ENCODE measurements around the gene ST7.

Gene ST7

GRCh38 chr7:117143066-117143465 is 189.8 kb downstream of the ST7 start:
- H3K4me3 ChIP-seq (ENCODE audit: low read depth, low read length): no peak overlapping the region
- DNase-seq (ENCODE audit: low read depth): no peak
- no peak for TF ChIP-seq MAX (IDR thresholded peaks at IDR 0.05; ENCODE audit: low read depth, low read length)

- TF ChIP-seq, protein P1, sequence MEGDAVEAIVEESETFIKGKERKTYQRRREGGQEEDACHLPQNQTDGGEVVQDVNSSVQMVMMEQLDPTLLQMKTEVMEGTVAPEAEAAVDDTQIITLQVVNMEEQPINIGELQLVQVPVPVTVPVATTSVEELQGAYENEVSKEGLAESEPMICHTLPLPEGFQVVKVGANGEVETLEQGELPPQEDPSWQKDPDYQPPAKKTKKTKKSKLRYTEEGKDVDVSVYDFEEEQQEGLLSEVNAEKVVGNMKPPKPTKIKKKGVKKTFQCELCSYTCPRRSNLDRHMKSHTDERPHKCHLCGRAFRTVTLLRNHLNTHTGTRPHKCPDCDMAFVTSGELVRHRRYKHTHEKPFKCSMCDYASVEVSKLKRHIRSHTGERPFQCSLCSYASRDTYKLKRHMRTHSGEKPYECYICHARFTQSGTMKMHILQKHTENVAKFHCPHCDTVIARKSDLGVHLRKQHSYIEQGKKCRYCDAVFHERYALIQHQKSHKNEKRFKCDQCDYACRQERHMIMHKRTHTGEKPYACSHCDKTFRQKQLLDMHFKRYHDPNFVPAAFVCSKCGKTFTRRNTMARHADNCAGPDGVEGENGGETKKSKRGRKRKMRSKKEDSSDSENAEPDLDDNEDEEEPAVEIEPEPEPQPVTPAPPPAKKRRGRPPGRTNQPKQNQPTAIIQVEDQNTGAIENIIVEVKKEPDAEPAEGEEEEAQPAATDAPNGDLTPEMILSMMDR (IDR thresholded peaks at IDR 0.05; ENCODE audit: low read depth, low read length): no peak
- no peak for TF ChIP-seq MYC (IDR thresholded peaks at IDR 0.05; ENCODE audit: low read depth, low read length)
- H3K4me3 ChIP-seq (ENCODE audit: low read depth, low read length): no peak overlapping the region
- no peak for DNase-seq (ENCODE audit: low read depth)
Measured at GRCh38 chr7:117143580-117143979, 190.3 kb downstream of the ST7 start.

- H3K4me3 ChIP-seq (ENCODE audit: low read depth, low read length): no peak overlapping the region
- TF ChIP-seq MAX (IDR thresholded peaks at IDR 0.05; ENCODE audit: low read depth, low read length): no peak
- TF ChIP-seq MYC (IDR thresholded peaks at IDR 0.05; ENCODE audit: low read depth, low read length): no peak
- no peak for TF ChIP-seq POLR2A (IDR thresholded peaks at IDR 0.05; ENCODE audit: extremely low read depth, insufficient read length)
- TF ChIP-seq, protein P1 (IDR thresholded peaks at IDR 0.05; ENCODE audit: low read depth, low read length): no peak
- DNase-seq (ENCODE audit: low read depth): no peak
Measured at GRCh38 chr7:117145333-117145732, 192.0 kb downstream of the ST7 start.

GRCh38 chr7:117146059-117146458 is 192.8 kb downstream of the ST7 start:
- H3K4me3 ChIP-seq (ENCODE audit: low read depth, low read length): no peak overlapping the region
- TF ChIP-seq POLR2A (IDR thresholded peaks at IDR 0.05; ENCODE audit: extremely low read depth, insufficient read length) (no peak), MAX (IDR thresholded peaks at IDR 0.05; ENCODE audit: low read depth, low read length) (no peak), MYC (IDR thresholded peaks at IDR 0.05; ENCODE audit: low read depth, low read length) (no peak)
- TF ChIP-seq, protein P1 (IDR thresholded peaks at IDR 0.05; ENCODE audit: low read depth, low read length): no peak
- DNase-seq (ENCODE audit: low read depth): peak; percentile 21

- DNase-seq (ENCODE audit: low read depth): no peak
- no peak overlapping the region for H3K4me3 ChIP-seq (ENCODE audit: low read depth, low read length)
- no peak for TF ChIP-seq MYC (IDR thresholded peaks at IDR 0.05; ENCODE audit: low read depth, low read length)
- TF ChIP-seq MAX (IDR thresholded peaks at IDR 0.05; ENCODE audit: low read depth, low read length): no peak
- TF ChIP-seq, protein P1 (IDR thresholded peaks at IDR 0.05; ENCODE audit: low read depth, low read length): no peak
- no peak for TF ChIP-seq POLR2A (IDR thresholded peaks at IDR 0.05; ENCODE audit: extremely low read depth, insufficient read length)
Measured at GRCh38 chr7:117146511-117146910, 193.2 kb downstream of the ST7 start.

DNA sequence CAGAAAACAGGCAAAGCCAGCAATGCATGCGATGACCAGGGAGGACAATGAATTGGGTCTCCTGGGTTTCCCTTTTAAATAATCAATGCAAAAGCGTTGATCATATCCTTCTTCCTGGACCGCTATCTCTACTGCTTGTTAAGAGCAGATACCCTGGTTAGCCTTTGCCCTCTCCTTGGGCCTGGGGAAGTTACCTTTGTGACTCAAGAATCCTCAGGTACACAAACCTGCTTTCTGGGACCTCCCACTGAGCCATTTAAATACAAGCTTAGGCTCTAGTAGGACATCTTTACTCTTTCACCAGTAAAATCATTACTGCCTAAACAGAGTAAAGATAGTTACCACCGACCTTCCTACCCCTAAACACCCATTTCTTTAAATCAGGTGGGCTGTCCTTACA is 195.7 kb downstream of the ST7 start:
- H3K4me3 ChIP-seq (ENCODE audit: low read depth, low read length): no peak overlapping the region
- TF ChIP-seq MYC (IDR thresholded peaks at IDR 0.05; ENCODE audit: low read depth, low read length) (no peak), MAX (IDR thresholded peaks at IDR 0.05; ENCODE audit: low read depth, low read length) (no peak), POLR2A (IDR thresholded peaks at IDR 0.05; ENCODE audit: extremely low read depth, insufficient read length) (no peak)
- TF ChIP-seq, protein P1 (IDR thresholded peaks at IDR 0.05; ENCODE audit: low read depth, low read length): no peak
- DNase-seq (ENCODE audit: low read depth): no peak
